ENCODE data around the gene SC5D. TPM values are rescaled to one million over a fixed set of nuclear protein-coding genes. Genes with fewer than 3 reads are reported as not detected.

SC5D gene
- total RNA-seq, 1 experiment from 2014 or later, result 25.9 TPM

GRCh38 chr11:121321614-121322243 is 29.2 kb downstream of the SC5D start:
- peak; percentile 59 for DNase-seq (ENCODE audit: unreplicated experiment)
- intact Hi-C loops (cut with micrococcal nuclease), result loop anchor here (1.0 kb wide), 1 partner anchor 334 kb away; no protein-coding TSS in a partner anchor
- no peak overlapping the region for H3K4me3 Mint-ChIP-seq (ENCODE audit: unreplicated experiment)
- peaks cover 6% of the 10 kb centered on the region for H3K4me1 Mint-ChIP-seq (ENCODE audit: insufficient read depth, unreplicated experiment)
- peaks cover 18% of the 10 kb centered on the region for H3K27me3 Mint-ChIP-seq (ENCODE audit: insufficient read depth, unreplicated experiment)
- peak; percentile 27 for TF ChIP-seq CTCF (IDR thresholded peaks at IDR 0.05; ENCODE audit: unreplicated experiment)
- ChIA-PET POLR2A (no interaction called here), CTCF (interaction anchor here (0.6 to 1.0 kb wide), 4 partner anchors 14 to 1552 kb away, joined by 3 to 5 read pairs (median 3); no protein-coding TSS in a partner anchor)
- no TSS peak for BruUV-seq (replicated peaks)
- no peak overlapping the region for H3K27ac Mint-ChIP-seq (ENCODE audit: low read depth, unreplicated experiment)
- H3K36me3 Mint-ChIP-seq (ENCODE audit: insufficient read depth, unreplicated experiment), result no peaks in the 10 kb centered on the region
- H3K9me3 Mint-ChIP-seq (ENCODE audit: unreplicated experiment), result no peaks in the 10 kb centered on the region

GRCh38 chr11:121323046-121323607 is 30.6 kb downstream of the SC5D start:
- Mint-ChIP-seq H3K27ac (ENCODE audit: low read depth, unreplicated experiment) (no peak overlapping the region), H3K36me3 (ENCODE audit: insufficient read depth, unreplicated experiment) (no peaks in the 10 kb centered on the region), H3K9me3 (ENCODE audit: unreplicated experiment) (no peaks in the 10 kb centered on the region), H3K4me1 (ENCODE audit: insufficient read depth, unreplicated experiment) (peaks cover 6% of the 10 kb centered on the region), H3K27me3 (ENCODE audit: insufficient read depth, unreplicated experiment) (peaks cover 18% of the 10 kb centered on the region), H3K4me3 (ENCODE audit: unreplicated experiment) (no peak overlapping the region)
- BruUV-seq (replicated peaks), result no TSS peak
- CTCF ChIA-PET, result interaction anchor here (0.6 to 1.8 kb wide), 3 partner anchors 175 to 268 kb away, joined by 3 to 8 read pairs (median 3); no protein-coding TSS in a partner anchor
- intact Hi-C loops (cut with micrococcal nuclease), result no loop called here
- TF ChIP-seq CTCF (IDR thresholded peaks at IDR 0.05; ENCODE audit: unreplicated experiment), result no peak
- no peak for DNase-seq (ENCODE audit: unreplicated experiment)
- POLR2A ChIA-PET, result interaction anchor here (1.0 kb wide), 1 partner anchor 268 kb away, joined by 3 read pairs; no protein-coding TSS in a partner anchor

- peaks cover 6% of the 10 kb centered on the region for H3K4me1 Mint-ChIP-seq (ENCODE audit: insufficient read depth, unreplicated experiment)
- no peak for TF ChIP-seq CTCF (IDR thresholded peaks at IDR 0.05; ENCODE audit: unreplicated experiment)
- intact Hi-C loops (cut with micrococcal nuclease), result no loop called here
- no TSS peak for BruUV-seq (replicated peaks)
- H3K9me3 Mint-ChIP-seq (ENCODE audit: unreplicated experiment), result no peaks in the 10 kb centered on the region
- no peak overlapping the region for H3K27ac Mint-ChIP-seq (ENCODE audit: low read depth, unreplicated experiment)
- ChIA-PET POLR2A (interaction anchor here (0.5 to 1.0 kb wide), 3 partner anchors 44 to 775 kb away, joined by 3 to 4 read pairs (median 3); no protein-coding TSS in a partner anchor), CTCF (interaction anchor here (2.0 kb wide), 1 partner anchor 266 kb away, joined by 9 read pairs; no protein-coding TSS in a partner anchor)
- no peak for DNase-seq (ENCODE audit: unreplicated experiment)
- H3K27me3 Mint-ChIP-seq (ENCODE audit: insufficient read depth, unreplicated experiment), result peaks cover 10% of the 10 kb centered on the region
- H3K4me3 Mint-ChIP-seq (ENCODE audit: unreplicated experiment), result no peak overlapping the region
- no peaks in the 10 kb centered on the region for H3K36me3 Mint-ChIP-seq (ENCODE audit: insufficient read depth, unreplicated experiment)
Measured at GRCh38 chr11:121326230-121326629, 33.7 kb downstream of the SC5D start.

GRCh38 chr11:121327553-121327952 is 35.0 kb downstream of the SC5D start:
- intact Hi-C loops (cut with micrococcal nuclease), result no loop called here

More at GRCh38 chr11:121327553-121327952, 35.0 kb downstream of the SC5D start:
- no TSS peak for BruUV-seq (replicated peaks)
- ChIA-PET POLR2A (no interaction called here), CTCF (interaction anchor here (0.5 to 2.0 kb wide), 3 partner anchors 257 to 264 kb away, joined by 3 to 9 read pairs (median 4); no protein-coding TSS in a partner anchor)
- no peak overlapping the region for H3K4me3 Mint-ChIP-seq (ENCODE audit: unreplicated experiment)
- no peak overlapping the region for H3K27ac Mint-ChIP-seq (ENCODE audit: low read depth, unreplicated experiment)
- H3K27me3 Mint-ChIP-seq (ENCODE audit: insufficient read depth, unreplicated experiment), result no peaks in the 10 kb centered on the region
- no peaks in the 10 kb centered on the region for H3K9me3 Mint-ChIP-seq (ENCODE audit: unreplicated experiment)
- TF ChIP-seq CTCF (IDR thresholded peaks at IDR 0.05; ENCODE audit: unreplicated experiment), result no peak
- DNase-seq (ENCODE audit: unreplicated experiment), result no peak
- no peaks in the 10 kb centered on the region for H3K36me3 Mint-ChIP-seq (ENCODE audit: insufficient read depth, unreplicated experiment)
- no peaks in the 10 kb centered on the region for H3K4me1 Mint-ChIP-seq (ENCODE audit: insufficient read depth, unreplicated experiment)
